HepG2 (cell line): ENCODE data around the gene TGIF1. TPM values are rescaled to one million over a fixed set of nuclear protein-coding genes. Genes with fewer than 3 reads are reported as not detected.
A peak's percentile ranks its signal among the peaks of the same experiment; 100 is the strongest.

Experiments
- ATAC-seq: fragments of 200-7000 bp; cut with Tn5 transposase; 3 replicates; pipeline ENCODE4 v1.9.1; 2020; ENCODE audit warnings: mild to moderate bottlenecking, moderate library complexity
- BruUV-seq: library from RNA; stranded (reverse); fragments of 400-500 nt; replicated peaks from 2 replicates; lab custom pipeline; 2021; lab: Mats Ljungman, UMichigan
- CTCF ChIA-PET: fragments of 300-600 bp; formaldehyde crosslinking; extraction: SDS; loops from one replicate; lab custom pipeline; 2021; ENCODE audit warnings: low total read pairs, inconsistent platforms, low intra/inter-chr PET ratio; lab: Yijun Ruan, JAX
- POLR2A ChIA-PET: fragments of 350-600 bp; sonication (Branson Sonifier 250); formaldehyde crosslinking; loops from one replicate; lab custom pipeline; 2020; ENCODE audit warnings: antibody characterized with exemption, inconsistent platforms; lab: Yijun Ruan, JAX
- DNase-seq: peaks from one replicate; pipeline ENCODE4 v3.0.0-alpha.2; 2015; ENCODE audit warnings: low spot score
- FAIRE-seq: peaks from 3 replicates; lab custom pipeline; 2011; peaks lifted over from hg19 to GRCh38; lab: Jason Lieb, UNC
- H2AFZ ChIP-seq: one replicate; pipeline ENCODE4 v1.6.1; 2011; ENCODE audit warnings: low read length, inconsistent platforms
- H3K27ac ChIP-seq: fragments of 300-600 bp; 3 replicates; pipeline ENCODE4 v1.8.0; 2011; ENCODE audit warnings: mixed run types, mild to moderate bottlenecking, mixed read lengths, low read length, inconsistent platforms; ENCODE audit not compliant: insufficient read depth; ENCODE audit errors: extremely low read length
- H3K27me3 ChIP-seq, 2 experiments: fragments of 200-600 bp in 1 of 2; 2 replicates in 1 of 2; 3 replicates in 1 of 2; pipeline versions ENCODE4 v1.6.0 to v1.8.0; 2011; ENCODE audit warnings: low read length in 2 of 2, mild to moderate bottlenecking in 2 of 2, moderate library complexity in 2 of 2, inconsistent platforms in 1 of 2; ENCODE audit not compliant: insufficient read depth in 2 of 2, control insufficient read depth in 1 of 2
- H3K36me3 ChIP-seq, 2 experiments: fragments of 200-600 bp in 1 of 2; replicated peaks in 1 of 2; 2 replicates in 1 of 2; 3 replicates in 1 of 2; pipeline versions ENCODE4 v1.5.1 to v1.8.0; 2011; ENCODE audit warnings: low read length in 2 of 2, inconsistent platforms in 1 of 2; ENCODE audit not compliant: insufficient read depth in 2 of 2, control insufficient read depth in 1 of 2
- H3K4me1 ChIP-seq: 2 replicates; pipeline ENCODE4 v1.5.1; 2012; ENCODE audit warnings: low read length, inconsistent platforms; ENCODE audit not compliant: insufficient read depth
- H3K4me2 ChIP-seq: 2 replicates; pipeline ENCODE4 v1.6.0; 2011; ENCODE audit warnings: low read depth, low read length, inconsistent platforms
- H3K4me3 ChIP-seq, 3 experiments: fragments of 200-600 bp in 1 of 3; sonication (generic), shearing (Covaris generic) in 1 of 3; replicated peaks in 1 of 3; 2 replicates each; pipeline ENCODE4 v1.5.1; 2011 to 2016; ENCODE audit warnings: low read length in 3 of 3, inconsistent platforms in 2 of 3, low read depth in 2 of 3, mild to moderate bottlenecking in 2 of 3, control low read depth in 1 of 3, mixed read lengths in 1 of 3; ENCODE audit not compliant: insufficient read depth in 1 of 3
- H3K79me2 ChIP-seq: one replicate; pipeline ENCODE4 v1.6.1; 2011; ENCODE audit warnings: low read length, inconsistent platforms; ENCODE audit not compliant: insufficient read depth
- H3K9ac ChIP-seq: 2 replicates; pipeline ENCODE4 v1.6.0; 2011; ENCODE audit warnings: mild to moderate bottlenecking, low read depth, low read length, inconsistent platforms; ENCODE audit not compliant: insufficient read depth
- H3K9me3 ChIP-seq: 2 replicates; pipeline ENCODE4 v1.5.1; 2012; ENCODE audit warnings: mild to moderate bottlenecking, low read length
- H4K20me1 ChIP-seq: 2 replicates; pipeline ENCODE4 v1.6.0; 2011; ENCODE audit warnings: inconsistent platforms, mild to moderate bottlenecking, low read length, moderate library complexity; ENCODE audit not compliant: insufficient read depth
- CBFB ChIP-seq: sonication (generic); formaldehyde crosslinking; IDR thresholded peaks from 2 replicates; pipeline ENCODE4 v1.4.0; 2020; ENCODE audit warnings: missing genetic modification reagents
- PLRG1 ChIP-seq: fragments of 450-650 bp; conservative IDR thresholded peaks from 2 replicates; pipeline ENCODE4 v1.6.1; 2016
- RBM22 ChIP-seq: fragments of 200-400 bp; formaldehyde crosslinking; optimal IDR thresholded peaks from 2 replicates; pipeline ENCODE3; 2017; ENCODE audit warnings: mild to moderate bottlenecking, low read length, moderate library complexity
- SOX13 ChIP-seq, 3 experiments: fragments of 450-650 bp in 1 of 3; sonication (generic) in 1 of 3; formaldehyde crosslinking in 1 of 3; IDR thresholded peaks in 2 of 3; conservative IDR thresholded peaks in 1 of 3; 2 replicates each; pipeline versions ENCODE4 v1.5.0 to v1.6.1; 2016 to 2020; ENCODE audit warnings: antibody characterized with exemption in 1 of 3, mild to moderate bottlenecking in 1 of 3, missing compliant biosample characterization in 1 of 3, missing genetic modification reagents in 1 of 3, moderate library complexity in 1 of 3
- ZNF724P ChIP-seq: sonication (generic); formaldehyde crosslinking; IDR thresholded peaks from 2 replicates; pipeline ENCODE4 v1.8.0; 2022; ENCODE audit warnings: missing genetic modification reagents, borderline replicate concordance
- ZNF850 ChIP-seq: sonication (generic); formaldehyde crosslinking; conservative IDR thresholded peaks from 2 replicates; pipeline ENCODE4 v1.9.0; 2021; ENCODE audit warnings: mild to moderate bottlenecking, missing genetic modification reagents
- WGBS: methylation state at CpG from one replicate; pipeline ENCODE4 v1.1.6; 2017; ENCODE audit warnings: low lambda C conversion rate; 5-methylcytosine and 5-hydroxymethylcytosine counted together
- in situ Hi-C: cut with HindIII; loops from 2 replicates; pipeline ENCODE4 v1.10.0; 2017; ENCODE audit warnings: low pct_unique_long_range_greater_than_20kb; ENCODE audit not compliant: extremely low pct_ligation_motif_present
- intact Hi-C: fragments of 100-400 bp; cut with micrococcal nuclease; formaldehyde crosslinking; loops from one replicate; pipeline ENCODE4 v1.10.0; 2022; ENCODE audit not compliant: unreplicated experiment
- polyA plus RNA-seq, 8 experiments: library from polyadenylated mRNA; depleted of rRNA in 3 of 8; stranded (reverse) in 7 of 8; unstranded in 1 of 8; fragments of >200 nt; fragmentation: Illumina TruSeq in 4 of 8; extraction: Trizol in 4 of 8; gene quantifications; 2 replicates each; pipeline versions ENCODE4 v1.2.1 to v1.2.3, GENCODE V29; 2011 to 2016; ENCODE audit warnings: low read depth in 4 of 8, missing spikeins in 1 of 8, mixed read lengths in 1 of 8; ENCODE audit not compliant: insufficient read depth in 1 of 8
- total RNA-seq, 5 experiments: library from RNA; depleted of rRNA; stranded (reverse); fragments of >200 nt; fragmentation: Illumina TruSeq; extraction: Trizol; gene quantifications; 2 replicates each; pipeline ENCODE4 v1.2.3, GENCODE V29; 2016; ENCODE audit warnings: low read depth in 1 of 5
- TF ChIP-seq, protein P1 (sequence below): sonication (generic); formaldehyde crosslinking; IDR thresholded peaks from 2 replicates; pipeline ENCODE4 v1.8.1; 2023; ENCODE audit warnings: missing genetic modification reagents, inconsistent platforms, borderline replicate concordance
- TF ChIP-seq, protein P2 (sequence below): sonication (generic); formaldehyde crosslinking; IDR thresholded peaks from 2 replicates; pipeline ENCODE4 v1.5.0; 2020; ENCODE audit warnings: mild to moderate bottlenecking, missing genetic modification reagents, borderline replicate concordance
- TF ChIP-seq, protein P3 (sequence below): sonication (generic); formaldehyde crosslinking; IDR thresholded peaks from 2 replicates; pipeline ENCODE4 v1.4.0; 2020; ENCODE audit warnings: low read depth, mild to moderate bottlenecking, missing genetic modification reagents

The TGIF1 gene
- total and polyA plus RNA-seq, 2 of the 13 experiments (the other 11 are each of a cell fraction or from before 2014, with no cell fraction given): 50.0 to 76.1 TPM

DNA sequence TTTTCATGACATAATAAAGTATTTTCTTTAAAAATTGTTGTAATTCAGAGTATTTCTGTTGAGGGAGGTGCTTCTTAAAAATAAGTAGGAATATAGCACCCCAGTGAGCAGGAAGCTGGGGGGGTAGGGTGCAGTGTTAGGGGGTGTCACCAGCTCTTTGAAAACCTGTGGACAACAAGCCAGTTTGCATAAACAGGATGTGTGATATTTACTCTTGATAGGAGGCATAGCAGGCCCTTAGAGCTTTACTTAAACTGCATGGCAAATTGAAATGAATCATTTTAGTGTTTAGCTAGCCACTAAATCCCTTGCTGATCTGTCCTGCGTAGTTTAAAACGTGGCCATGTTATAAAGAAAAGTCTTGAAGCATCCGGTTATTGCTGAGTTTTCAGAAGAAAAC lies 8.4 kb downstream of the TGIF1 start (continued):
- TF ChIP-seq, protein P1, sequence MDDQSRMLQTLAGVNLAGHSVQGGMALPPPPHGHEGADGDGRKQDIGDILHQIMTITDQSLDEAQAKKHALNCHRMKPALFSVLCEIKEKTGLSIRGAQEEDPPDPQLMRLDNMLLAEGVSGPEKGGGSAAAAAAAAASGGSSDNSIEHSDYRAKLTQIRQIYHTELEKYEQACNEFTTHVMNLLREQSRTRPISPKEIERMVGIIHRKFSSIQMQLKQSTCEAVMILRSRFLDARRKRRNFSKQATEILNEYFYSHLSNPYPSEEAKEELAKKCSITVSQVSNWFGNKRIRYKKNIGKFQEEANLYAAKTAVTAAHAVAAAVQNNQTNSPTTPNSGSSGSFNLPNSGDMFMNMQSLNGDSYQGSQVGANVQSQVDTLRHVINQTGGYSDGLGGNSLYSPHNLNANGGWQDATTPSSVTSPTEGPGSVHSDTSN: no peak
- TF ChIP-seq, all 625 proteins: peak for 6

DNA sequence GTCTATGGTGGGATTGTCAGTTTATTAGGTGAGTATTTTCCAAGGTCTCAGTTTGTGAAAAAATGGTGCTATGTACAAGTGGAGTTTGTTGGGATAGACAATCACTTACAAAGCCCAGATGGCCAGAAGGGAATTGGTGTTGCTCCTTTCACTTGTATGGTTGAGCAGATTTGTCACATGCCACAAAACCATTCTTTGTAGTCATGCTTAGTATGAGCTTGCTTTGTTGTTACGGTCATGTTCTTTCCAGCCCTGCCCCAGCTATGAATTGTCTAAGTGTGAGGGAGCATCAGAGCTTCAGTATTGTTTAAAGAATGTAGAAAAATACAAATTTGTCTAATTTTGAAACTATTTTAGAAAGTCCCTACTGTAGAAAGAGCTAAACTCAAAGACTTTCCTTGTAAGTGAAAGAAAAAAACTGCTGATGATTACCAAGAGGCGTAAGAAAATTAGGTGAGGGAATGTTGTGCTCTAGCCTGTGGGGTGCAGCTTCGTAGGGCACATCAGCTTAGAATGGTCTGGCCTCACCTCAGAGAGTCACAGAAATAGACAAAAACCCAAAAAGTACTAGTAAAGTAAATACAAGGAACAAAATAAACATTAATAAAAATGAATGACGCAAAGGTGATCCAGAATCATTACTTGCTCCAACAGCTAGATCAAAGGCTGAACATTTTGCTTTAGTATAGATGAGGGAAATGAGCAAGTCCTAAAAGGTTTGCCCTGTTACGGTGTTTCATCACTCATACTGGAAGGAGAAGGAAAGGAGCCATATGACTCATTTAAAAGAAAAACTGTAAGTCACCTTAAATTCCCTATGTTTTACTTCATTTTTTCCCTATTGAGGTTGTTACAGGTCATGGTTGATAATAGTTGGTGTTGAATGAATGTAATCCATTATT lies 9.2 kb downstream of the TGIF1 start:
- TF ChIP-seq ZNF850 (no peak), RBM22 (peak; percentile 87), CBFB (no peak), PLRG1 (no peak), SOX13 (IDR thresholded peaks at IDR 0.05) (no peak), SOX13 (CRISPR knock-in tag; conservative IDR thresholded peaks at IDR 0.05 in 1 of 2, IDR thresholded peaks at IDR 0.05 in 1 of 2) (no peak), ZNF724P (no peak)
- TF ChIP-seq, protein P2, sequence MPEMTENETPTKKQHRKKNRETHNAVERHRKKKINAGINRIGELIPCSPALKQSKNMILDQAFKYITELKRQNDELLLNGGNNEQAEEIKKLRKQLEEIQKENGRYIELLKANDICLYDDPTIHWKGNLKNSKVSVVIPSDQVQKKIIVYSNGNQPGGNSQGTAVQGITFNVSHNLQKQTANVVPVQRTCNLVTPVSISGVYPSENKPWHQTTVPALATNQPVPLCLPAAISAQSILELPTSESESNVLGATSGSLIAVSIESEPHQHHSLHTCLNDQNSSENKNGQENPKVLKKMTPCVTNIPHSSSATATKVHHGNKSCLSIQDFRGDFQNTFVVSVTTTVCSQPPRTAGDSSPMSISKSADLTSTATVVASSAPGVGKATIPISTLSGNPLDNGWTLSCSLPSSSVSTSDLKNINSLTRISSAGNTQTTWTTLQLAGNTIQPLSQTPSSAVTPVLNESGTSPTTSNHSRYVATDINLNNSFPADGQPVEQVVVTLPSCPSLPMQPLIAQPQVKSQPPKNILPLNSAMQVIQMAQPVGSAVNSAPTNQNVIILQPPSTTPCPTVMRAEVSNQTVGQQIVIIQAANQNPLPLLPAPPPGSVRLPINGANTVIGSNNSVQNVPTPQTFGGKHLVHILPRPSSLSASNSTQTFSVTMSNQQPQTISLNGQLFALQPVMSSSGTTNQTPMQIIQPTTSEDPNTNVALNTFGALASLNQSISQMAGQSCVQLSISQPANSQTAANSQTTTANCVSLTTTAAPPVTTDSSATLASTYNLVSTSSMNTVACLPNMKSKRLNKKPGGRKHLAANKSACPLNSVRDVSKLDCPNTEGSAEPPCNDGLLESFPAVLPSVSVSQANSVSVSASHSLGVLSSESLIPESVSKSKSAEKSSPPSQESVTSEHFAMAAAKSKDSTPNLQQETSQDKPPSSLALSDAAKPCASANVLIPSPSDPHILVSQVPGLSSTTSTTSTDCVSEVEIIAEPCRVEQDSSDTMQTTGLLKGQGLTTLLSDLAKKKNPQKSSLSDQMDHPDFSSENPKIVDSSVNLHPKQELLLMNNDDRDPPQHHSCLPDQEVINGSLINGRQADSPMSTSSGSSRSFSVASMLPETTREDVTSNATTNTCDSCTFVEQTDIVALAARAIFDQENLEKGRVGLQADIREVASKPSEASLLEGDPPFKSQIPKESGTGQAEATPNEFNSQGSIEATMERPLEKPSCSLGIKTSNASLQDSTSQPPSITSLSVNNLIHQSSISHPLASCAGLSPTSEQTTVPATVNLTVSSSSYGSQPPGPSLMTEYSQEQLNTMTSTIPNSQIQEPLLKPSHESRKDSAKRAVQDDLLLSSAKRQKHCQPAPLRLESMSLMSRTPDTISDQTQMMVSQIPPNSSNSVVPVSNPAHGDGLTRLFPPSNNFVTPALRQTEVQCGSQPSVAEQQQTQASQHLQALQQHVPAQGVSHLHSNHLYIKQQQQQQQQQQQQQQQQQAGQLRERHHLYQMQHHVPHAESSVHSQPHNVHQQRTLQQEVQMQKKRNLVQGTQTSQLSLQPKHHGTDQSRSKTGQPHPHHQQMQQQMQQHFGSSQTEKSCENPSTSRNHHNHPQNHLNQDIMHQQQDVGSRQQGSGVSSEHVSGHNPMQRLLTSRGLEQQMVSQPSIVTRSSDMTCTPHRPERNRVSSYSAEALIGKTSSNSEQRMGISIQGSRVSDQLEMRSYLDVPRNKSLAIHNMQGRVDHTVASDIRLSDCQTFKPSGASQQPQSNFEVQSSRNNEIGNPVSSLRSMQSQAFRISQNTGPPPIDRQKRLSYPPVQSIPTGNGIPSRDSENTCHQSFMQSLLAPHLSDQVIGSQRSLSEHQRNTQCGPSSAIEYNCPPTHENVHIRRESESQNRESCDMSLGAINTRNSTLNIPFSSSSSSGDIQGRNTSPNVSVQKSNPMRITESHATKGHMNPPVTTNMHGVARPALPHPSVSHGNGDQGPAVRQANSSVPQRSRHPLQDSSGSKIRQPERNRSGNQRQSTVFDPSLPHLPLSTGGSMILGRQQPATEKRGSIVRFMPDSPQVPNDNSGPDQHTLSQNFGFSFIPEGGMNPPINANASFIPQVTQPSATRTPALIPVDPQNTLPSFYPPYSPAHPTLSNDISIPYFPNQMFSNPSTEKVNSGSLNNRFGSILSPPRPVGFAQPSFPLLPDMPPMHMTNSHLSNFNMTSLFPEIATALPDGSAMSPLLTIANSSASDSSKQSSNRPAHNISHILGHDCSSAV (CRISPR knock-in tag): no peak
- TF ChIP-seq, protein P3, sequence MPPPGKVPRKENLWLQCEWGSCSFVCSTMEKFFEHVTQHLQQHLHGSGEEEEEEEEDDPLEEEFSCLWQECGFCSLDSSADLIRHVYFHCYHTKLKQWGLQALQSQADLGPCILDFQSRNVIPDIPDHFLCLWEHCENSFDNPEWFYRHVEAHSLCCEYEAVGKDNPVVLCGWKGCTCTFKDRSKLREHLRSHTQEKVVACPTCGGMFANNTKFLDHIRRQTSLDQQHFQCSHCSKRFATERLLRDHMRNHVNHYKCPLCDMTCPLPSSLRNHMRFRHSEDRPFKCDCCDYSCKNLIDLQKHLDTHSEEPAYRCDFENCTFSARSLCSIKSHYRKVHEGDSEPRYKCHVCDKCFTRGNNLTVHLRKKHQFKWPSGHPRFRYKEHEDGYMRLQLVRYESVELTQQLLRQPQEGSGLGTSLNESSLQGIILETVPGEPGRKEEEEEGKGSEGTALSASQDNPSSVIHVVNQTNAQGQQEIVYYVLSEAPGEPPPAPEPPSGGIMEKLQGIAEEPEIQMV: no peak
- no peak for ATAC-seq
- Histone ChIP-seq H3K4me3 (no peak overlapping the region), H3K4me2 (no peak overlapping the region), H3K79me2 (peaks cover 38% of the 10 kb centered on the region), H3K4me1 (peaks cover 50% of the 10 kb centered on the region), H3K27me3 (no peaks in the 10 kb centered on the region), H4K20me1 (peaks cover 38% of the 10 kb centered on the region), H3K27ac (no peak overlapping the region), H3K9ac (no peak overlapping the region), H2AFZ (no peak overlapping the region), H3K9me3 (no peaks in the 10 kb centered on the region), H3K36me3 (peaks cover 8 to 37% of the 10 kb centered on the region in 2 experiments; a peak in 4 of 5 replicates)
- 96% methylated on average over 5 of the region's 5 CpGs for WGBS
- intact Hi-C loops: loop anchor here (5.0 kb wide), 1 partner anchor 197 kb away; the partner anchor contains the start of gene MYL12B
- no peak for DNase-seq
- no TSS peak for BruUV-seq
- POLR2A ChIA-PET: interaction anchor here (0.7 to 2.1 kb wide), 3 partner anchors 10 to 147 kb away, joined by 3 to 8 read pairs (median 3); partner anchors contain the start of gene TGIF1
- CTCF ChIA-PET: no interaction called here
- FAIRE-seq: no peak
- in situ Hi-C loops: loop anchor here (10.0 to 25.0 kb wide), 3 partner anchors 166 to 397 kb away; no protein-coding TSS in a partner anchor
